MM.1S (cell line): ENCODE data around the gene NAT10.

ENCODE experiments used
- EZH2 ChIP-seq: fragments of 300-600 bp; sonication (generic); optimal IDR thresholded peaks from 2 replicates; pipeline ENCODE3; 2017; ENCODE audit warnings: low read depth, mild to moderate bottlenecking, antibody characterized with exemption, low read length, mixed read lengths
- EZH2phosphoT487 ChIP-seq: fragments of 300-600 bp; sonication (generic); IDR thresholded peaks from 2 replicates; pipeline ENCODE4 v1.6.1; 2018; ENCODE audit warnings: antibody characterized with exemption, low read length
- TF ChIP-seq, protein P1 (sequence below): fragments of 300-600 bp; sonication (generic); IDR thresholded peaks from 2 replicates; pipeline ENCODE4 v1.5.1; 2016; ENCODE audit warnings: antibody characterized with exemption, low read length, mixed read lengths

DNA sequence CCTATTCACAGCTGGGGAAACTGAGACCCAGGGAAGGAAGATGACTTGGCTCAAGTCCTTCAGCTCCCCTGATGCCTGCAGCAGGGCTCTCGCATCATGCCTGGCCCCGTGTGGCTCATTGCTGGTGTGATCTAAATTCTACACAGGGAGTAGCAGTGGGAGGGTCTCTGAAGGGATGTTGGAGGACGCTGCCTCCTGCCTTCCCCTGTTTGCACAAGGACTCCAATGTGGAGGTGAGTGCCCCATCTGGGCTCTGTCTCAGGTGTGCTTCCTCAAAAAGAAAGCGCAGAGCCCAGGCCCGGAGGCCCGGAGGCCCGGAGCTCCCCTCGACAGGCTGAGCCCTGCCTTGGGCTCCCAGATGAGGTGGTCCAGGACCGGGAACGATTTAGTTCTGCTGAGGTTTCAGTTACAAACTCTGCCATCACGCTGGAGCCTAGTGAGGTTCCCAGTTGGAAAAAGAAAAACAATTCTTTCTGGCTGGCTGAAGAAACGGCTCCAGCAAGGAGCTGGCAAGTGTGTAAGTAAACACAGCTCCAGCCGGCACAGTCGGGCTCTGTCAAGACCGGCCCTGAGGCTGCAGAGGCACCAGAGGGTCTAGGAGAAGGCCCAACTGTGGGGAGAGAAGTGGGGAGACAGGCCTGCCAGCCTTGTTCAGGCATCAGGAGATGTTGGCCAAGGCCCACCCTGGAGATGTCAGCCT lies 49.8 kb downstream of the NAT10 start:
- TF ChIP-seq, protein P1, sequence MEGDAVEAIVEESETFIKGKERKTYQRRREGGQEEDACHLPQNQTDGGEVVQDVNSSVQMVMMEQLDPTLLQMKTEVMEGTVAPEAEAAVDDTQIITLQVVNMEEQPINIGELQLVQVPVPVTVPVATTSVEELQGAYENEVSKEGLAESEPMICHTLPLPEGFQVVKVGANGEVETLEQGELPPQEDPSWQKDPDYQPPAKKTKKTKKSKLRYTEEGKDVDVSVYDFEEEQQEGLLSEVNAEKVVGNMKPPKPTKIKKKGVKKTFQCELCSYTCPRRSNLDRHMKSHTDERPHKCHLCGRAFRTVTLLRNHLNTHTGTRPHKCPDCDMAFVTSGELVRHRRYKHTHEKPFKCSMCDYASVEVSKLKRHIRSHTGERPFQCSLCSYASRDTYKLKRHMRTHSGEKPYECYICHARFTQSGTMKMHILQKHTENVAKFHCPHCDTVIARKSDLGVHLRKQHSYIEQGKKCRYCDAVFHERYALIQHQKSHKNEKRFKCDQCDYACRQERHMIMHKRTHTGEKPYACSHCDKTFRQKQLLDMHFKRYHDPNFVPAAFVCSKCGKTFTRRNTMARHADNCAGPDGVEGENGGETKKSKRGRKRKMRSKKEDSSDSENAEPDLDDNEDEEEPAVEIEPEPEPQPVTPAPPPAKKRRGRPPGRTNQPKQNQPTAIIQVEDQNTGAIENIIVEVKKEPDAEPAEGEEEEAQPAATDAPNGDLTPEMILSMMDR, result no peak
- TF ChIP-seq EZH2phosphoT487, result no peak
- TF ChIP-seq EZH2, result no peak
